A172 (cell line): ENCODE data around the gene TBC1D4. TPM values are rescaled to one million over a fixed set of nuclear protein-coding genes. Genes with fewer than 3 reads are reported as not detected.
"Not testable (repeated sequence)": the region's sequence is repeated elsewhere in the genome, so short reads cannot be mapped to it uniquely, and the experiment has no call there.

Experiments used
- DNase-seq: peaks from one replicate; pipeline ENCODE4 v3.0.0-alpha.2; 2015; ENCODE audit warnings: low spot score
- total RNA-seq: library from RNA; depleted of rRNA; stranded (reverse); fragments of >200 nt; shearing (Covaris generic); gene quantifications from 2 replicates; pipeline ENCODE4 v1.2.3, GENCODE V29; 2014

Gene TBC1D4
- total RNA-seq, 1 experiment from 2014 or later, result 5.9 TPM

DNA sequence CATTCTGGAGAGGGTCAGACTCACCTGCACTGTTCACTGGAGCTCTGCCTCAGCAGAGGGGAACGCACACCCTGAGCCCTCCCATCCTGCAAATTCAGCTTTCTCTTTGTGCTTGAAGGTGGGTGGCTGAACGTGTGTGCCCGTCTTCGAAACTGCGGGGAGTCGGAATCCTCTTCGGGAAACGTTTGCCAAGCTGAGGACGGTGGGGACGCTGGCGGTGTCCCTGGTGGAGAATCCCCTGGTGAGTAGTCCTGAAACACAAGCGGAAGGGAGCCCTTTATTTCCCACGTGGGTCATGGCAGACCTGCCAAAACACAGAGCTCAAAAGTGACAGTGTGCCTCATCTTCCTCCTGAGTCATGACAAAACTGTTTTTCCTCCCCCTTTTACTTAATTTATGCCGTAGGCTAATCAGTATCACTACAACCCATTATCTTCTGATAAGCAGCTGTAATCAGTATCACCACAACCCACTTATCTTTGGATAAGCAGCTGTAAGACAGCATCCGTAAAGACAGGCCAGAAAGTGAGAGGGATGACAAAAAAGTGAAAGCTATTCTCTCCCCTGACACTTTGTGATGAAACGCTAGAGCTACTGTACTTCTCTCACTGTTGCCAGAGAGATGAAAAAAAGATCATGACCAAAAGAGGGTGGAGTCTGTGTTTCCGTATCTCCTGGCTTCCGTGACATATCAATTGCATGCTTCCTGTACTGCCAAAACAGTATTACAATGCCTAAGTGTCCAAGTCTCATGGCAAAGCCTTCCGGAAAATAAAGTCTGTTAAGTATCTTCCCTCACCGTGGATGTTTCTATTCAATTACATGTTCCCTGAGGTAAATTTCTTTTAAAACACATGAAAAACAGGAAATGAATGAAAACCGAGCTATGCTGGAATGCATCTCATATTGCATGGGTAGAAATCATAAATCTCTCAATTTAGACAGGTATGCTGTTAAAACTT, 155.5 kb downstream of the TBC1D4 start:
- DNase-seq, result peak; percentile 16

DNA sequence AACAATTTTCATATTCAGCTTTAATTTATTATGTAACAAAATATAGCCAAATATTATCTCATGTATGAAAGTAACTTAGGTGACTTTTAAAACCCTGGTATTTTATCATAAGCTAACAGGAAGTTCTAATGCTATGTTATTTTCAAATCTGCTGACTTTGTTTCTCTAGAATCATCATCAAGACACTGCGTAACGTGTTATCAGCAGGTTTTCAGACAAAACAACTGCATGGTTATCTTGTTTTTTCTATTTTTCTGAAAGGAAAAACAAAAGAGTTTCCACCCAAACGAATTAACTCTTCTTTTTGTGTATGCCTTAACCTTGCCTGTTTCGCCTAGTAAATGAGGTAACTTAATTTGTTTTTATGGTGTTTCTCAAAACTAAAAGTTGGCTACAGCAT, 156.3 kb downstream of the TBC1D4 start:
- no peak for DNase-seq

DNA sequence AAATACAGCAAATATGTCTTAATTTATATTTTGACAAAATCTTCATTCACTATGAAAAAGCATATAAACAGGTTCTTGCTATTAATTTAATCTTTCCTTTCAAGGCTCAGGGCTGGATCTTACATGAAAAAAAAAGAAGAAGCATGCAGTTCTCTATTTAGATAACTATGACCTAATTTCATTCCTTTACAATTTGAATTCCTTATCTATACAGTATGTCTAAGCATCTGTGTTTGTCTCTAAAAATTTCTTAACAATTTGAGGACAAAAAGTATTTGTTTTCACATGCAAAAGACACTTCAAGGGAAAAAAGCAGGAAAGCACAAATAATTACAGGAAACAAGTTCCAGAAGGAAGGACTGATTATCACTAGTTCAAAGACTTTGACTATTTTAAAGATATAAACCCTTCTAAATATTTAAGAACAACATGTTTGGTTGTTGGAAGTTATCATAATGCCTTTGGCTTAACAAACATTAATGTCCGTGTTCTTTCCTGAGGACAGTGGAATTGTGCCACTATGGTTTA, 157.5 kb downstream of the TBC1D4 start:
- no peak for DNase-seq

DNA sequence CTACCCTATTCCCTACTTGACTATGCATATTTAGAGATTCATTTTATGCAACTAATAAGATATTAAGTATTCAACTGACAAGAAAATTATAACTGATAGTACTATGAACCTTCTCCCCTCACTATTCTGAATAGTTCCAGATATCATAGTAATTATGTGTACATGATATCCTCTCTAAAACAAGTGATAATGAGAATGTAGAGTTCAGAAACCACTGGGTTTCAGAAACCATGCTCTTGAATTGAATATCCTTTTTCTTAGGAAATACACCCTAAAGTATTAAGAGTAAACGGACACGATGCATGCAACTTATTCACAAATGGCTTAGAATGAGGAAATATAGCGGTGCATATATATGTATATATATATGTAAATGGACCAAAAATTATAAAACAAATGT, 160.9 kb downstream of the TBC1D4 start:
- no peak for DNase-seq

DNA sequence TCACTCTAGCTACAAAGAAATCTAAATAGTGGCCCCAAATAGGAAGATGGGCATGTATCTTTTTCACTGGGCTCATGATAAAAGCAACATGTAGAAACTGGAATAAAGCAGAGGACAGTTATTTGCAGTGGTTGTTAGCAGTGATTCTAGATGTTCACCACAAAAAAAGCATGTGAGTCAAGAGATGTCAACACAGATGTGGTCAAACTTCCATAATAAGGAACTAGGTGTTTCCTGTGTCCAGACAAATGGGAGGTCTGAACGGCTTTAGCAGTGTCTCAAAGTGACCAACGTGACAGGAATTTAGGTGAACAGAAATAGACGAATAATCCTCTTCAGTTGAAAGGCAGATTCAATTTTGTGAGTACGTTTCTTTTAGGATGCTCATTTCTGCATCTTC, 162.7 kb downstream of the TBC1D4 start:
- DNase-seq, result peak; percentile 23

DNA sequence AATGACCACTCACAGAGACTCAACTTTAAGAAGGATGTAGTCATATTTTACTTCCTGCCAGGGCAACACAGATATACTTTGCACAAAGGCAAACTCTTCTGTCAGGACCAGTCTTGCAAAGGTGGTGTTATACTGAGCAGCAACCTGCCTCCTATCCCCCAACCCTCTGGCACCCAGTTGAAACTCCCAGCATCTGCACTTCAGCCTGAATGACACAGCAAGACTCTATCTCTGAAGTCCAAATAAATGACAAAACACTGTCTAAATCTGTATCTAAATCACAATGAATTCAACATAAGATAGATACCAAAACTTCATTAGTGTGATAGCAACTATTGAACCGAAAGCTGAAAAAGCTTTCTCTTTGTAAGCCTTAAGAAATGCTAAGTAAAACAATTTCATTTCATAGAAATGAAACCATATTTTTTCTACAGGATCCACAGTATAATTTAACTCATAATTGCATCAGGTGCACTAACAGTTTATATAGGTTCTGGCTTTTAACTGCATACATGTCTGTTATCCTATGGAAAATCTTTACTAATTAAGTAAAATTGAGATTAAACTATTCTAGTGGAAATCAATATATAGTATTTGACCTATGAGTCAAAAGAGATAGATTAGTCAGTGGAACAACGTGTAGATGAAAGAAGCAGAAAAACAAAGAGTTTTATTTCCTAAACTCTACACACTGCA, 163.7 kb downstream of the TBC1D4 start:
- DNase-seq, result no peak

DNA sequence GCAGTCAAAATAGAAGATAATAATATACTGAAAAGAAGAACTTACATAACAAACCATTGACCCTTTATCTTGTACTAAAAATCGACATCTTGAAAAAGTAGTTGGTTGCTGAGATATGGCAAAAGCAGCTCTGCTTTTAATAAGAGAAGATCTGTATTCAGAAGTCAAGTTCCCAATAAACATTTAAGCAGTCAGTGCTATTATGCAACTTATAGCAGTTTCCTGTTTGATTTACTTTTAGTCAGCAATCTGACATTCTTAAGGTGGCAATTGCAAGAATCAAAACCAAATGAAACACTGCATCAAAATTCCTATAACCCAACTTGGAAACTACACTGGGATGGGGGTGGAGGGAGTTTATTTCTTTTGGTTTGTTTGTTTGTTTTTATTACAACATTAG, 165.5 kb downstream of the TBC1D4 start:
- no peak for DNase-seq

DNA sequence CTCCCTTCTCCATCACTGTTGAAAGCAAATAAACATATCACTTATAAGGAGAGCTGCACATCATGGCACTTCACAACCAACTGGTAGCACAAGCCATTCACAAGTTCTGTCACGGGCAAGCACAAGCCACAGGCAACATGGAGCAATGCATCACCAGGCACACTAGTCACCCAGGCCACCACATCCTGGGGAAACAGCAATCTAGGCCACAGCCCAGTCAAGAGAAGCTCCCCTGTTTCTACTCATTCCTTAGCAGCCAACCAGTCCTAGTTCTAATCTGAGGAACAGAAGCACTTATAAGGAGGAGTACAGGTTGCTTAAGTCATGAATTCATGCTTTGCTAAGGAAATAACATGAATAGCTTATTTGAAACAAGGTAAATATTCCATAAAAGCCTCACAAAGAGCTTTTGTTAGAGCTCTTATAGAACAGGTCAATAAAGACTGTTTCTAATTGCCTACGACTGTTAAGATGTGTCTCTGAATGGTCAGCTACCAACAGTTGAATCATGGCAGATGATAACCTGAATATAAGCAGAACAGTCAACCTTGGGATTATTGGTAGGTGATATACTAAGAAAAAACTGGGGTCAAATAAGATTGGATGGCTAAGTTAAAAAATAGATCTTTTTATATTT, 169.0 kb downstream of the TBC1D4 start:
- DNase-seq, result no peak

DNA sequence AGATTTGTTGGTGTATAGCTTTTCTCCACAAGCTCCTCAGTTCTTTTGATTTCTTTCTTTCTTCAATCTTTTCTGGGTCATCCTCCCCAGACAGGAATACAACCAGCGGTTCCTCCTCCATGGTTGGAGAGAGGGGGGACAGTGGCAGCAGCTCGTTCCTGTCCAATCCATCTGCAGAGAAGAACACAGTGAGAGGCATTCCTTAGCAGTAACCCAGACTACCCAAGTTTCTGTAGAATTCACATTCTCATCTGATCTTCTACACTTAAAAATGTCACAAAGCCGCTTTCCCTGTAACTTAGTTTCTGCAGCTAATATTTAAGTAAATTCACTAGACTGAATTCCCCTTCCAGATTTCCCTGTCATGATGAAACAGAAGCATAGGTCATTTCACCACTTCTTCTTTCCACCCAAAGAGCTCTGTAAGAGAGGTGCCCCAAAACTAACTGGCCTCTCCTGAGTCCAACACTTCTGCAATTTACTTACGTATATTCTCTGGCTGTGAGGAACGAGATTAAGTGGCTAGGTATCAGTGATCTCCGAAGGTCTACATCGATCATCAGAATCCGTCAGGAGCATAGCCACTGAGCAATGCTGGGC, 171.9 kb downstream of the TBC1D4 start:
- no peak for DNase-seq

DNA sequence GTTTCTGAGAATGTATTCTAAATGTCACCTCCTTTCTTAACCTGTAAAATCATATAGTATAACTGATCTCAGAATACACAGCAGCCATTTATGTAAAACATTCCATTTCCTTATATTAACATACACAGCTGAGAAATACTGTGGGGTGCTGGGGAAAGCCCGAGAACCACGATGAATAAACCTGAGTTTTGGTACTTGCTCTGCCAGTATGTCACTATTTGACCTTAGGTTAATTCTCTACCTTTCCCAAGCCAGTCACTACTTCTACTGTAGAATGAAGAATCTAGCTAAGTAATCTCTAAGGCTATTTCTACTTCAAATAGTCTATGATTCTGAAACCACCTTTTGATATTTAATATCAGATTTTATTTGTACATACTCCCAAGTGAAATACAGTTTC, 173.7 kb downstream of the TBC1D4 start:
- no peak for DNase-seq

DNA sequence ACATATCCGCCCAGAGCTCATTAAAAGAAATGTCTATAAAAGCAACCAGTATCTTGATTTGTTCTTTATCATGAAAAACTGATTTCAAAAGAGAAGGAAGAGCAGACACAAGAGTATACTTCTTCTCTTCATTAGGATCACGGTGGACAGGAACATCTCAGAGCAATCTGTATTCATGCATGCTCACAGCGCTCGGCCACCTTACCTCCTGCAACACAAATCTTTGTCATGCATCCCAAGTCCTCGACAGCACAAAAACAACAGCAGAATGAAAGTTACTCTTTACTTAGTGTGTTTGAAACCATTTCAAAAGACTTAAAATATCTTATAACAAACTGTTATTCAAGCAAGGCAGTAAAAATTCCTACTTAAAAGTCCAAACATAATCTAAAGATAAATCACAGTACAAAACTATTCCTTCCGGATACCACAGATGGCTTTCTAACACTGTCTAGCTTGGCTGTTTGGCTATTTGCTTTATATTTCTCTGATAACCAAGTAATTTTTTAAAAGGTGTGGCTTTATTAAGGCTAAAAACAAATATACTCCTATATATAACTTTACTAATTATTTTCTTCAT, 174.5 kb downstream of the TBC1D4 start:
- no peak for DNase-seq

DNA sequence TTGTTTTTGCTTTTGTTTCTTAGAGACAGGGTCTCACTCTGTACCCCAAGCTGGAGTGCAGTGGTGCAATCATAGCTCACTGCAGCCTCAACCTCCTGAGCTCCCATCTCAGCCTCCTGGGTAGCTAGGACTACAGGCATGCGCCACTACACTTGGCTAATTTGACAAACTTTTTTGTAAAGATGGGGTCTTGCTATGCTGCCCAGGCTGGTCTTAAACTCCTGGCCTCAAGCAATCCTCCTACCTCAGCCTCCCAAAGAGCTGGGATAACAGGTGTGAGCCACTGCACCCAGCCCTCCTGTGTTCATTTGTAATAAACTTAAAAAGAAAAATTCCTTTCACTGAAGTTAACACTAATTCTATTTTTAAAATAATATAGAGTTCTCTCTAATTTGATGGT, 175.0 kb downstream of the TBC1D4 start:
- DNase-seq, result not testable (repeated sequence)

DNA sequence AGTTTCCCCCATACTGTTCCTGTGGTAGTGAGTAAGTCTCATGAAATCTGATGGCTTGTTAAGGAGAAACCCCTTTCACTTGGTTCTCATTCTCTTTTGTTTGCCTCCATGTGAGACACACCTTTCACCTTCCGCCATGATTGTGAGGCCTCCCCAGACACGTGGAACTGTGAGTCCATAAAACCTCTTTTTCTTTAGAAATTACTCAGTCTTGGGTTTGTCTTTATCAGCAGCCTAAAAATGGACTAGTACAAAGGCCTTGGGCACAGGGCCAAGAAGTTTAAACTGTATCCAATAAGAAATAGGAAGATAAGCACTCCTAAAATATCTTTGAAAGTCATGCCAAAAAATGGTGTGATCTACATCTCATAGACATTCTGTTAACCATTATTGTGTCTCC, 176.9 kb downstream of the TBC1D4 start:
- no peak for DNase-seq

DNA sequence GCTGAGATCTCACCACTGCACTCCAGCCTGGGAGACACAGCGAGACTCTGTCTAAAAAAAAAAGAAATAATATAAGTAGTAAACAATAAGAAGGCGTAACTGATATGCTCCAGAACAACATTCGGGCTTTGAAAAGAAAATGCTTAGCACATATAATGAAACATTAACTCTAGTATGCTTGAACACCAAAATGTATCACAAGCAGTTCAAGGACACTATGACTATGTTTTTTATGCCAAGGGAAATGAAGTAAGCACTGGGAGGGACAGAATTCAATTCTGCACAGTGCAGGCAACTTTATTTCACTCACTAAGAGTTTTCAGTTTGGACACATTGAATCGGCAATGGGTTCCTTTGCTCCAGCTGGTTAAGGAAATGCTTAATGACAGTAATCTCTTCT, 178.7 kb downstream of the TBC1D4 start:
- no peak for DNase-seq

DNA sequence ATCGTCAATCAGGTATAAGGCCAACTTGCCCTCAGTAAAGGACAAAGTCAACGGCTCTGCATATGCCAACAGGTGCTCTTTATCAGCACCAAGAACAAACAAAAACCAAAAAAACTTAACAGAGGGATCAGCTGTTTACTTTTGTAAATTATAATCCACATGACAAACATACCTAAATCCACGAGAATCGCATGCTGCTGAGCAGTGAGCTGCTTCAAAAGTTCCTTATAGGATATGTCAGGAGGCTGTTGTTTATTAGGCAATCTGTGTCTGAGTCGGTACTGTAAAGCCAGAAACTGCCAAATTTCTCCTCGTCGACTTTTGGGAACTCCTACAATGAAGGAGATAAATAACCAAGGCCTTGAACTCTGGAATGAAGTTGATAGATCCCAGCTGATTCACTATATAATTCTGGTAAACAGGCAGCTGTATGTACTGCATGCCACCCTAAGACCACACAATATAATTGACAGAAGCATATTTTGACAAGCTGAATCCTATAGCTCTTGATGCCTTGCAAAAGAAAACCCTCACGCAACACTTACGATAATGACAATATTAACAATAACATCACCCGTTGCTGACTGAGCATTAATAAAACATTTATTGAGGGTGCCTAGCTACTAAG, 179.8 kb downstream of the TBC1D4 start:
- no peak for DNase-seq

DNA sequence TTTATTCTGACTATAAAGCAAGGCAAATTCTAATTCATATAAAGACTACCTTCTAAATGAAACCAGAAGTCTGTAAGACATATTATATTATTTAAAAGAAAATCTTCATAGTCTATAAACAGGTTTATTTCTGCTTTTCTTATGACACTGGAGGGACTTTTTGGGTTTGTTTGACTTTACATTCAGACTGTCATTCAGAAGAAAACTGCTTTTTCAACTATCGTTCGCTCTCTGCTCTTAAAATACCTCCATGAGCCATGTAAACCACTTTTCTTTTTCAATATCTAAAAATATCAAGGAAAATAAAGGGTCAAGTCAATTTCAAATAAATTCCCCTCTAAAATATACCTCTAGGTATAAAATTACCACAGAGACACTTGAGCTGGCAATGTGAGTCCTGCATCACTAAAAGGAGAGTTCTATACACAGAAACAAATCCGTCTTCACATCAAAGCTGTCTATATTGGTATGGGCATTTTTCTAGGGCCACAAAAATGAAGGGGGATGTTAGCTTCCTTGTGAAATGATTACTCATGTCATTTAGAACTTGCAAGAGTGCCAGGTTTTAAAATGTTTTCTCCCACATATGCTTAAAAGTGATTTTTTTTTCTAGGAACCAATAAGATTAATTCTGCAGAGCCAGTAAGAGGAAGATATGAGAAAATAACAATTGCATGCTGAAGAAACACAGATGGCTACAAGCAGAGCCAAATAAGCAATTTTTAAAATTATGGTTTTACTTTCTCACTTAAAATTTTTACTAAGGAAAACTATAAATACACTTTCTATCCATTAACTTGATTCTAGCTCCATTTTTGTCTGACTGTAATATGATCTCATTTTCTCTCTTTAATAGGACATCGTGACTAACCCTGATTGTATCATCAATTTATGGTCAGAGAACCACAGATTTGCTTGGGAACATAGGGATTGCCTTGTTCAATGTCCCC, 181.8 kb downstream of the TBC1D4 start:
- no peak for DNase-seq

DNA sequence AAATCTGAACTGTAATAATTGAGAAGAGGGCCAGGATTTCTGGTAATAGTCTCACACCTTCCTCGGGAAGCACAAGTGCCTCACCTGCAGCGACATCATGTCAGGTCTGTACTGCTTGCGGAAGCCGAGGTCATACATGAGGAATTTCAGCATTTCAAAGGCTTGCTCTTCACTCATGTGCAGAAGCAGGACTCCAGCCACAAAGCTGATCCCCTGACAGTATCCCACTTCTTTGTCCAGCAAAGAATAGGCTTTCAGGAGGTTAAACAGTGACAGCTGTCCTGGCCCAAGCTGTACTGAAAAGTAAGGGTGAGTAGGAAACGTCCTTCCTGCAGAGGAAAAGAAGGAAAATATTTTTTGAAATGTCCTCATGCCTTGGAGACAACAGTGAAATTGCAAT, 182.7 kb downstream of the TBC1D4 start:
- DNase-seq, result no peak

DNA sequence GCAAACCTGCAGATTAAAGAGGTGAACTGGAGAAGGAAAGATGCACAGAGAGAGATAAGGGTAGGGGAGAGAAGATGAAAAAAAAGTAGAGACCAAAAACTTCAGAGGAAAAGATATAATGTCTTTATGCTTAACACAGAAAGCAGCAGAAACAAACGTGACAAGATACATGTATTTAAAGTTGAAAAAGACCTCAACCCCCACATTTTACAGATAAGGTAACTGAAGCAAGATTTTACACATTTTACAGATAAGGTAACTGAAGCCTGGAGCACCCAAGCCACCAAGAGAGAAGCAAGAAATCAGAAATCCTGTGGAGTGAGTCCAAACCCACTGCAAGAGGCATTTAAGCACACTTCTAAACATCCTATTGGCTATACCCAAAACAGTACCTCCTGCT, 185.3 kb downstream of the TBC1D4 start:
- DNase-seq, result no peak

DNA sequence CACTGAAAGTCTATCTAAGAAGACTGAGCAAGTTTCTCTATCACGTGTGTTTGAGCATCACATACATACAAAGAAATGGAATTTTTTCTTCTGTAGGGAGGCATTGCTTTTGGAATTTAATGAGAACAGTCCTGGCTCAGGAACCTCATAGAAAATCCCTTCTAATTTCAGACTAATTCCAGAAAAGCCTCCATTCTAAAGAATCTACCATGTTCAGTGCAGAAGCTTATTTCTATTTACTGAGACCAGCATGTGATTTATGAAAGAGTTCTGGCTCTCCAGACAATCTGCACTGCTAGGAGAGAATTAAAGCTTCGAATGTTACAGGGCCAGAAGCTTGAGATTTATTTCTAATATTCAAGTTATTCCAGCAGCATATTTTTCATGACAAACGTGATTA, 186.8 kb downstream of the TBC1D4 start:
- no peak for DNase-seq

DNA sequence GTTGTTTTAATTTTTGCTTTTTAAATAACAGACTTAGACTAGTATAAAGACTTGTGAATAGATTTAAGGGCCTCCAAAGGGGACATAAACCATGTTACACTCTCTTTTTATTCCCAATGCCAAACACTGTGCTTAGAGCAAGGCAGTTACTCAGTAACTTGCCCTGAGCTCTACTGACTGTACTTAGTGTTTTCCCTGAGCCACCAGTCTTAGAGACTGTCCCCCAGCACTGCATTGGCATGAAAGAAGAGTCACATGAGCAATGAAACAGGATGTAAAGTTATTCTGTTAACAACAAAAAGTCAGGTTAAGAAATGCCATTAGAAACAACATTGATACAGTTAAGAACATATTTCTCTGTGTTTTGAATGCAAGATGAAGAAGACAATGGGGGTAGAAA, 187.9 kb downstream of the TBC1D4 start:
- no peak for DNase-seq
